Measurements from ENCODE around the gene SRL.

DNA sequence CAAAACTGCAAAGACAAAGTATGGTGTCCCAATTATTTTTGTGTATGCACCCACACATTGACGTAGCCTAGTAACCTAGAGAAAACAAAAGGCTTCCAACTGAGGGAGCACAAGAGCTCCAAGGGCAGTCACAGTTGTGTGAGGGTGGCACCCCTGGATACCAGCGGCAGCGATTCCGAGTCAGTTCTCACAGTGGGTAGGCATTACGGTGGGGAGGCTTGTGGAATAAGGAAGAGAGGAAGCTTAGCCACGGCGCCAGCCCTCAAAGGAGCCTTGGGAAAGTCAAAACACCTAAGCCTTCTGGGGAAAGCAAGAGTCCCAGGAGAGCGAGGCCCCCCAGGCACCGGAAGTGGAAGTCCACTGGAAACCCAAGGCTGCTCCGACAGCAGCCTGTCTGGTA, 94.6 kb downstream of the SRL start:
- TF ChIP-seq, protein P1, sequence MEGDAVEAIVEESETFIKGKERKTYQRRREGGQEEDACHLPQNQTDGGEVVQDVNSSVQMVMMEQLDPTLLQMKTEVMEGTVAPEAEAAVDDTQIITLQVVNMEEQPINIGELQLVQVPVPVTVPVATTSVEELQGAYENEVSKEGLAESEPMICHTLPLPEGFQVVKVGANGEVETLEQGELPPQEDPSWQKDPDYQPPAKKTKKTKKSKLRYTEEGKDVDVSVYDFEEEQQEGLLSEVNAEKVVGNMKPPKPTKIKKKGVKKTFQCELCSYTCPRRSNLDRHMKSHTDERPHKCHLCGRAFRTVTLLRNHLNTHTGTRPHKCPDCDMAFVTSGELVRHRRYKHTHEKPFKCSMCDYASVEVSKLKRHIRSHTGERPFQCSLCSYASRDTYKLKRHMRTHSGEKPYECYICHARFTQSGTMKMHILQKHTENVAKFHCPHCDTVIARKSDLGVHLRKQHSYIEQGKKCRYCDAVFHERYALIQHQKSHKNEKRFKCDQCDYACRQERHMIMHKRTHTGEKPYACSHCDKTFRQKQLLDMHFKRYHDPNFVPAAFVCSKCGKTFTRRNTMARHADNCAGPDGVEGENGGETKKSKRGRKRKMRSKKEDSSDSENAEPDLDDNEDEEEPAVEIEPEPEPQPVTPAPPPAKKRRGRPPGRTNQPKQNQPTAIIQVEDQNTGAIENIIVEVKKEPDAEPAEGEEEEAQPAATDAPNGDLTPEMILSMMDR (IDR thresholded peaks at IDR 0.05; ENCODE audit: low read depth, low read length, missing input control): no peak
- TF ChIP-seq TAF1 (conservative IDR thresholded peaks at IDR 0.05) (no peak), SP1 (IDR thresholded peaks at IDR 0.05) (no peak), RXRA (IDR thresholded peaks at IDR 0.05) (no peak), YY1 (IDR thresholded peaks at IDR 0.05) (no peak), NR2F2 (IDR thresholded peaks at IDR 0.05) (no peak)
- TF ChIP-seq, protein P2, sequence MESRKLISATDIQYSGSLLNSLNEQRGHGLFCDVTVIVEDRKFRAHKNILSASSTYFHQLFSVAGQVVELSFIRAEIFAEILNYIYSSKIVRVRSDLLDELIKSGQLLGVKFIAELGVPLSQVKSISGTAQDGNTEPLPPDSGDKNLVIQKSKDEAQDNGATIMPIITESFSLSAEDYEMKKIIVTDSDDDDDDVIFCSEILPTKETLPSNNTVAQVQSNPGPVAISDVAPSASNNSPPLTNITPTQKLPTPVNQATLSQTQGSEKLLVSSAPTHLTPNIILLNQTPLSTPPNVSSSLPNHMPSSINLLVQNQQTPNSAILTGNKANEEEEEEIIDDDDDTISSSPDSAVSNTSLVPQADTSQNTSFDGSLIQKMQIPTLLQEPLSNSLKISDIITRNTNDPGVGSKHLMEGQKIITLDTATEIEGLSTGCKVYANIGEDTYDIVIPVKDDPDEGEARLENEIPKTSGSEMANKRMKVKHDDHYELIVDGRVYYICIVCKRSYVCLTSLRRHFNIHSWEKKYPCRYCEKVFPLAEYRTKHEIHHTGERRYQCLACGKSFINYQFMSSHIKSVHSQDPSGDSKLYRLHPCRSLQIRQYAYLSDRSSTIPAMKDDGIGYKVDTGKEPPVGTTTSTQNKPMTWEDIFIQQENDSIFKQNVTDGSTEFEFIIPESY (IDR thresholded peaks at IDR 0.05): no peak
- TF ChIP-seq, protein P3, sequence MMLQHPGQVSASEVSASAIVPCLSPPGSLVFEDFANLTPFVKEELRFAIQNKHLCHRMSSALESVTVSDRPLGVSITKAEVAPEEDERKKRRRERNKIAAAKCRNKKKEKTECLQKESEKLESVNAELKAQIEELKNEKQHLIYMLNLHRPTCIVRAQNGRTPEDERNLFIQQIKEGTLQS (IDR thresholded peaks at IDR 0.05): no peak
- TF ChIP-seq, protein P4, sequence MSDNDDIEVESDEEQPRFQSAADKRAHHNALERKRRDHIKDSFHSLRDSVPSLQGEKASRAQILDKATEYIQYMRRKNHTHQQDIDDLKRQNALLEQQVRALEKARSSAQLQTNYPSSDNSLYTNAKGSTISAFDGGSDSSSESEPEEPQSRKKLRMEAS (IDR thresholded peaks at IDR 0.05): no peak

Measured in liver (tissue), 3 donors.